Effector CD4-positive, alpha-beta T cell (primary cell): ENCODE results near the gene RPS19.
"Not testable (repeated sequence)": the region's sequence is repeated elsewhere in the genome, so short reads cannot be mapped to it uniquely, and the experiment has no call there.

Source experiments
- DNase-seq: peaks from one replicate; pipeline ENCODE4 v3.0.0-alpha.2; 2020

The RPS19 gene

GRCh38 chr19:41860419-41861115, 512 bp downstream of the RPS19 start:
- DNase-seq = no peak

GRCh38 chr19:41861116-41861768, 1.2 kb downstream of the RPS19 start:
- no peak for DNase-seq

GRCh38 chr19:41861846-41862245, 1.8 kb downstream of the RPS19 start:
- no peak for DNase-seq

- DNase-seq = no peak
Observed at GRCh38 chr19:41862445-41862986, 2.5 kb downstream of the RPS19 start.

- no peak for DNase-seq
Observed at GRCh38 chr19:41863209-41863931, 3.3 kb downstream of the RPS19 start.

GRCh38 chr19:41864374-41864773, 4.3 kb downstream of the RPS19 start:
- DNase-seq = no peak

- no peak for DNase-seq
Observed at GRCh38 chr19:41866284-41866683, 6.2 kb downstream of the RPS19 start.

GRCh38 chr19:41868120-41868988, 8.3 kb downstream of the RPS19 start:
- DNase-seq = no peak

GRCh38 chr19:41868989-41869300, 8.9 kb downstream of the RPS19 start:
- DNase-seq = no peak

GRCh38 chr19:41869374-41869955, 9.4 kb downstream of the RPS19 start:
- DNase-seq = no peak

- DNase-seq = no peak
Observed at GRCh38 chr19:41870401-41870873, 10.4 kb downstream of the RPS19 start.

GRCh38 chr19:41871573-41872383, 11.7 kb downstream of the RPS19 start:
- peak; percentile 47 for DNase-seq

- no peak for DNase-seq
Observed at GRCh38 chr19:41872384-41872774, 12.3 kb downstream of the RPS19 start.

GRCh38 chr19:41872775-41873647, 13.0 kb downstream of the RPS19 start:
- DNase-seq = peak; percentile 64

- DNase-seq = not testable (repeated sequence)
Observed at GRCh38 chr19:41875973-41876372, 15.9 kb downstream of the RPS19 start.

GRCh38 chr19:41876847-41877832, 17.1 kb downstream of the RPS19 start, which contains the start of gene CD79A:
Gene CD79A, plus strand, starts transcription at chr19:41877279. Its CDS starts 26 bp downstream, at chr19:41877305.
- no peak for DNase-seq

GRCh38 chr19:41877916-41878905, 18.2 kb downstream of the RPS19 start:
- no peak for DNase-seq

- no peak for DNase-seq
Observed at GRCh38 chr19:41879080-41879479, 19.0 kb downstream of the RPS19 start.
